Vagina (tissue), 2 donors: ENCODE measurements around the gene HOOK2. TPM values are rescaled to one million over a fixed set of nuclear protein-coding genes. Genes with fewer than 3 reads are reported as not detected.
"Not testable (repeated sequence)": the region's sequence is repeated elsewhere in the genome, so short reads cannot be mapped to it uniquely, and the experiment has no call there.

Experiments
- DNase-seq, 2 donors: peaks; one replicate each; pipeline ENCODE4 v3.0.0-alpha.2; 2017; ENCODE audit errors: extremely low spot score in 2 of 2
- H3K27ac ChIP-seq: fragments of 200-600 bp; sonication (generic); one replicate; pipeline ENCODE4 v1.5.1; 2019
- H3K27me3 ChIP-seq: fragments of 200-600 bp; sonication (generic); one replicate; pipeline ENCODE4 v1.5.1; 2019
- H3K36me3 ChIP-seq, 2 donors: fragments of 200-600 bp; sonication (generic); one replicate each; pipeline ENCODE4 v1.5.1; 2017 to 2019
- H3K4me1 ChIP-seq: fragments of 200-600 bp; sonication (generic); one replicate; pipeline ENCODE4 v1.5.1; 2019
- H3K4me3 ChIP-seq, 2 donors: fragments of 200-600 bp; sonication (generic); 1 replicate in 1 of 2; 2 replicates in 1 of 2; pipeline ENCODE4 v1.5.1; 2016 to 2019
- H3K9me3 ChIP-seq: fragments of 200-600 bp; sonication (generic); one replicate; pipeline ENCODE4 v1.5.1; 2019
- POLR2A ChIP-seq, 2 donors: fragments of 450-650 bp; IDR thresholded peaks; one replicate each; pipeline ENCODE4 v1.6.1; 2017; ENCODE audit warnings: antibody characterized with exemption in 2 of 2, mild to moderate bottlenecking in 2 of 2, moderate library complexity in 2 of 2
- POLR2AphosphoS5 ChIP-seq, 2 donors: sonication (generic); formaldehyde crosslinking; IDR thresholded peaks; one replicate each; pipeline ENCODE4 v1.9.0; 2017; ENCODE audit warnings: antibody characterized with exemption in 2 of 2, mild to moderate bottlenecking in 2 of 2, low read depth in 1 of 2; ENCODE audit not compliant: insufficient read depth in 1 of 2
- intact Hi-C: fragments of 100-400 bp; cut with DNase I; formaldehyde crosslinking; loops from one replicate; pipeline ENCODE4 v1.15.1; 2023
- total RNA-seq: library from RNA; depleted of rRNA; stranded (reverse); fragments of >200 nt; gene quantifications from one replicate; pipeline ENCODE4 v1.2.3, GENCODE V29; 2016
- TF ChIP-seq, protein P1 (sequence below), 3 experiments: fragments of 450-650 bp in 2 of 3; fragments of 200-600 bp in 1 of 3; sonication (generic) in 1 of 3; IDR thresholded peaks; one replicate each; pipeline ENCODE4 v1.5.1; 2017 to 2019; ENCODE audit warnings: antibody characterized with exemption in 3 of 3, mild to moderate bottlenecking in 2 of 3, moderate library complexity in 2 of 3

HOOK2 gene
- total RNA-seq, 1 donor from 2014 or later = 65.6 TPM

- H3K36me3 ChIP-seq = peaks cover 0 to 31% of the 10 kb centered on the region in 2 donors
- intact Hi-C loops = no loop called here
- peaks cover 35% of the 10 kb centered on the region for H3K4me1 ChIP-seq
- no peaks in the 10 kb centered on the region for H3K27me3 ChIP-seq
- no peak overlapping the region for H3K4me3 ChIP-seq
- DNase-seq = no peak
- H3K9me3 ChIP-seq = no peaks in the 10 kb centered on the region
- TF ChIP-seq POLR2A (IDR thresholded peaks at IDR 0.05) = no peak
- TF ChIP-seq POLR2AphosphoS5 (IDR thresholded peaks at IDR 0.05; ENCODE audit: insufficient read depth in 1 of 2, low read depth in 1 of 2) = no peak
- TF ChIP-seq, protein P1, sequence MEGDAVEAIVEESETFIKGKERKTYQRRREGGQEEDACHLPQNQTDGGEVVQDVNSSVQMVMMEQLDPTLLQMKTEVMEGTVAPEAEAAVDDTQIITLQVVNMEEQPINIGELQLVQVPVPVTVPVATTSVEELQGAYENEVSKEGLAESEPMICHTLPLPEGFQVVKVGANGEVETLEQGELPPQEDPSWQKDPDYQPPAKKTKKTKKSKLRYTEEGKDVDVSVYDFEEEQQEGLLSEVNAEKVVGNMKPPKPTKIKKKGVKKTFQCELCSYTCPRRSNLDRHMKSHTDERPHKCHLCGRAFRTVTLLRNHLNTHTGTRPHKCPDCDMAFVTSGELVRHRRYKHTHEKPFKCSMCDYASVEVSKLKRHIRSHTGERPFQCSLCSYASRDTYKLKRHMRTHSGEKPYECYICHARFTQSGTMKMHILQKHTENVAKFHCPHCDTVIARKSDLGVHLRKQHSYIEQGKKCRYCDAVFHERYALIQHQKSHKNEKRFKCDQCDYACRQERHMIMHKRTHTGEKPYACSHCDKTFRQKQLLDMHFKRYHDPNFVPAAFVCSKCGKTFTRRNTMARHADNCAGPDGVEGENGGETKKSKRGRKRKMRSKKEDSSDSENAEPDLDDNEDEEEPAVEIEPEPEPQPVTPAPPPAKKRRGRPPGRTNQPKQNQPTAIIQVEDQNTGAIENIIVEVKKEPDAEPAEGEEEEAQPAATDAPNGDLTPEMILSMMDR (IDR thresholded peaks at IDR 0.05) = no peak
- H3K27ac ChIP-seq = no peak overlapping the region
These were observed 47.5 kb downstream of the HOOK2 start for GRCh38 chr19:12727745-12728433.

GRCh38 chr19:12726988-12727316 is 48.4 kb downstream of the HOOK2 start:
- Histone ChIP-seq H3K36me3 (peaks cover 0 to 31% of the 10 kb centered on the region in 2 donors), H3K9me3 (no peaks in the 10 kb centered on the region), H3K4me3 (no peak overlapping the region), H3K4me1 (peaks cover 27% of the 10 kb centered on the region), H3K27ac (no peak overlapping the region), H3K27me3 (no peaks in the 10 kb centered on the region)
- intact Hi-C loops = no loop called here
- no peak for DNase-seq
- TF ChIP-seq POLR2A (IDR thresholded peaks at IDR 0.05) (no peak), POLR2AphosphoS5 (IDR thresholded peaks at IDR 0.05; ENCODE audit: insufficient read depth in 1 of 2, low read depth in 1 of 2) (no peak)
- TF ChIP-seq, protein P1 (IDR thresholded peaks at IDR 0.05) = no peak

DNA sequence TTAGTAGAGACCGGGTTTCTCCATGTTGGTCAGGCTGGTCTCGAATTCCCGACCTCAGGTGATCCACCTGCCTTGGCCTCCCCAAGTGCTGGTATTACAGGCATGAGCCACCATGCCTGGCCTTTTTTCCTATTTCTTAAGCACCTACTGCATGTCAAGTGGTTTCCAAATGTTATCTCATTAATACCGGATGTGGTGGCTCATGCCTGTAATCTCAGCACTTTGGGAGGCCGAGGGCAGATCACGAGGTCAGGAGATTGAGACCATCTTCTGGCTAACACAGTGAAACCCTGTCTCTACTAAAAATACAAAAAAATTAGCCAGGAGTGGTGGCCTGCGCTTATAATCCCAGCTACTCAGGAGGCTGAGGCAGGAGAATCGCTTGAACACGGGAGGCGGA is 49.7 kb downstream of the HOOK2 start:
- Histone ChIP-seq H3K4me1 (peaks cover 29% of the 10 kb centered on the region), H3K36me3 (peaks cover 0 to 23% of the 10 kb centered on the region in 2 donors)
- H3K27me3 ChIP-seq, H3K9me3 ChIP-seq, H3K4me3 ChIP-seq, DNase-seq, intact Hi-C loops, H3K27ac ChIP-seq: not testable (repeated sequence)

DNA sequence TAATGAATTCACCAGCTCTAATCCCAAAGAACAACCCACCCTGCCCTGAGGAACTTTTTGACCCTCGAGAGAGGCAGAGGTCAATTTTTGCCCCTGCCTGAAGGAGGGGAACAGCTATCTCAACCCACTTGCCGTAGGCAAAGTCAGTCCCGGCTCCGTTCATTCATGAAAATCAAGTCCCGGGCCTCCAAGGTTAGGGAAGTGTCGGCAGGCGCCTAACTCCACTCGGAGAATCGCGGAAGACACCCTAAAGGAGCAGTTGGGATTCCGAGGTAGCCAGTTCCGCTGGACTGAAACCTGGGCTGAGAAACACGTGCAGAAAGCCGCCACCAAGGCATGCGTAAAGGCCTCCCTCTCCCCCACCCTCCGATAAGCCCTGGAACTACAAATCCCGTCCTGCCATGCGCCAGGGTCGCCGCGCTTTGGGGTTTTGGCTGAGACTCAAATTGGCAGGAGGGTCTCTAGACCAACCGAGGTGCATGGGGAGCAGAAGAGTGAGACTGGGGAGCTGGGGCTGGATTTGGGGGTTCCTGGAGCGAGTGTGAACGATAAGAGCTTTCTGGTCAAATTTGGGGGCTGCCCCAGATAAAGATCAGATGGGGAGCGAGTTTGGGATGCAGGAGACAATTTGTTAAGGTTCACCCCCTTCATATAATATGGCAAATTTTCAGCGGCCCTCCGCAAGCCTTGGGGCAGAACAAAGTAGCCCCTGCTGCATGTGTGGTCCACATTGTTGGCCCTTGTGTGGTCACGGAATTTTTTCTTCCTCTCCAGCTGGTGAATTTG is 51.5 kb downstream of the HOOK2 start, which contains the start of gene TNPO2:
TNPO2 (minus strand) TSS at position 292 of the 786 bp plus-strand sequence. CDS start 2,955 bp downstream, outside the sequence.
- Histone ChIP-seq H3K27me3 (no peaks in the 10 kb centered on the region), H3K4me3 (peak within 1 kb of the TSS; percentile 51 to 78), H3K27ac (peak within 1 kb of the TSS; percentile 95), H3K4me1 (peaks cover 45% of the 10 kb centered on the region), H3K36me3 (peaks cover 0 to 8% of the 10 kb centered on the region in 2 donors), H3K9me3 (no peaks in the 10 kb centered on the region)
- TF ChIP-seq POLR2AphosphoS5 (IDR thresholded peaks at IDR 0.05; ENCODE audit: insufficient read depth in 1 of 2, low read depth in 1 of 2) (peak in 1 of 2 donors; percentile 20), POLR2A (IDR thresholded peaks at IDR 0.05) (no peak)
- TF ChIP-seq, protein P1 (IDR thresholded peaks at IDR 0.05) = no peak
- intact Hi-C loops = no loop called here
- no peak for DNase-seq

- peaks cover 0 to 8% of the 10 kb centered on the region in 2 donors for H3K36me3 ChIP-seq
- H3K9me3 ChIP-seq = no peaks in the 10 kb centered on the region
- intact Hi-C loops = no loop called here
- DNase-seq = no peak
- H3K27me3 ChIP-seq = no peaks in the 10 kb centered on the region
- peak overlapping the region; percentile 95 for H3K27ac ChIP-seq
- H3K4me3 ChIP-seq = peak overlapping the region; percentile 51 to 78
- no peak for TF ChIP-seq POLR2AphosphoS5 (IDR thresholded peaks at IDR 0.05; ENCODE audit: insufficient read depth in 1 of 2, low read depth in 1 of 2)
- TF ChIP-seq, protein P1 (IDR thresholded peaks at IDR 0.05) = no peak
- no peak for TF ChIP-seq POLR2A (IDR thresholded peaks at IDR 0.05)
- peaks cover 49% of the 10 kb centered on the region for H3K4me1 ChIP-seq
These were observed 52.0 kb downstream of the HOOK2 start for GRCh38 chr19:12723381-12723640.
